SIG-M5 treated with dmso at 0.1 percent for 504 hours (cell line): ENCODE results near the gene CFAP68.
A peak's percentile ranks its signal among the peaks of the same experiment; 100 is the strongest.
"Not testable (repeated sequence)": the region's sequence is repeated elsewhere in the genome, so short reads cannot be mapped to it uniquely, and the experiment has no call there.

Experiments
- DNase-seq: peaks from one replicate; lab custom pipeline; 2025; ENCODE audit not compliant: unreplicated experiment; lab: John Stamatoyannopoulos, UW

The CFAP68 gene

GRCh38 chr11:111917312-111917711, 38.0 kb downstream of the CFAP68 start:
- no peak for DNase-seq

GRCh38 chr11:111917788-111918187, 38.4 kb downstream of the CFAP68 start:
- DNase-seq, result no peak

GRCh38 chr11:111918390-111919256, 39.3 kb downstream of the CFAP68 start, which contains the start of gene C11orf52:
Gene C11orf52 (plus strand): TSS chr11:111918913. CDS start chr11:111918973, 60 bp downstream.
- DNase-seq, result peak; percentile 49

- DNase-seq, result no peak
These were observed 41.6 kb downstream of the CFAP68 start for GRCh38 chr11:111920908-111921307.

GRCh38 chr11:111921541-111922230, 42.3 kb downstream of the CFAP68 start:
- DNase-seq, result no peak

GRCh38 chr11:111922803-111923202, 43.5 kb downstream of the CFAP68 start:
- no peak for DNase-seq

GRCh38 chr11:111923351-111923788, 44.0 kb downstream of the CFAP68 start:
- DNase-seq, result no peak

GRCh38 chr11:111923951-111924350, 44.6 kb downstream of the CFAP68 start:
- no peak for DNase-seq

- no peak for DNase-seq
These were observed 46.6 kb downstream of the CFAP68 start for GRCh38 chr11:111925953-111926352.

GRCh38 chr11:111926505-111927391, 47.4 kb downstream of the CFAP68 start:
- peak; percentile 92 for DNase-seq

GRCh38 chr11:111930472-111930871, 51.1 kb downstream of the CFAP68 start:
- no peak for DNase-seq

- DNase-seq, result no peak
These were observed 53.2 kb downstream of the CFAP68 start for GRCh38 chr11:111932611-111932950.

GRCh38 chr11:111933176-111933575, 53.8 kb downstream of the CFAP68 start:
- not testable (repeated sequence) for DNase-seq

GRCh38 chr11:111933872-111934271, 54.5 kb downstream of the CFAP68 start:
- no peak for DNase-seq

GRCh38 chr11:111934306-111934705, 55.0 kb downstream of the CFAP68 start:
- no peak for DNase-seq
